Measurements from ENCODE around the gene ZBTB37.

The ZBTB37 gene

DNA sequence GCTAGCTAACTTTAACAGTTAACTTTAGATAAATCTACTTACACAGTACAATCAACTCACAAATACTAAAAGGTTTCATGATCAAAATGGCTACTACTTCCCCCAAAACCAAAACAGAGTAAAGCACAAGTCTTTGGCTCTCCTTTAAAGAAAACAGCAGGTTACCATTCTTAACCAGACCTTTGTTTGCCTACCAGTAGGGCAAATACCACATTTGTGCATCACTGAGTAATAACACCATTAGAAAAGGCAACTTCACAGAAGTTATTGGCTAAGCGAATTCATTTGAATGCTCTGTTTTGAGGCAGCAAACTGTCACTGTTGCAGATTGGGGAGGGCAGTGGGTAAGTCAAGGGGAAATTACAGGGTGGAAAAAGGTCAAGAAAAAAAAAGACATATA, 66.3 kb downstream of the ZBTB37 start:
- TF ChIP-seq EGR1 (IDR thresholded peaks at IDR 0.05): no peak

DNA sequence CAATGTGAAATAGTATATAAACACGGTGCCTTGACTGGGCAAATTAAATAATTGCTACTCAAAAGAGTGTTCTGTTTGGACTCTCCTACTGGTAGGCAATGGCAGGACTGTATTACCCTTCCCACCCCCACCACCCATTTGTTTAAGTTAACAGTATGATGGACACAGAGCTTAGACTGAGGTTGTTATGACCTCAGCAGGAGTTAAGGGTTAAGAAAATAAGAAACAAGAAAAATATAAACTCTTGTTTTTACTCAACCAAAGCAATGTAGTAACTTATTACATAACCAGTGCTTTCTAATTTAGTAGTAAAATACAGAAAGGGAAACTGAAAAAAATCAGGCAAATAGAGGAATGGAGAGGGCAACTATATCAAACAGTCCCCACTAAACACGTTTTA, 68.9 kb downstream of the ZBTB37 start:
- no peak for TF ChIP-seq CEBPB (IDR thresholded peaks at IDR 0.05)
- TF ChIP-seq EP300 (IDR thresholded peaks at IDR 0.05; ENCODE audit: borderline replicate concordance): no peak
- no peak for TF ChIP-seq TAF1 (IDR thresholded peaks at IDR 0.05; ENCODE audit: low read depth)
- TF ChIP-seq, protein P1, sequence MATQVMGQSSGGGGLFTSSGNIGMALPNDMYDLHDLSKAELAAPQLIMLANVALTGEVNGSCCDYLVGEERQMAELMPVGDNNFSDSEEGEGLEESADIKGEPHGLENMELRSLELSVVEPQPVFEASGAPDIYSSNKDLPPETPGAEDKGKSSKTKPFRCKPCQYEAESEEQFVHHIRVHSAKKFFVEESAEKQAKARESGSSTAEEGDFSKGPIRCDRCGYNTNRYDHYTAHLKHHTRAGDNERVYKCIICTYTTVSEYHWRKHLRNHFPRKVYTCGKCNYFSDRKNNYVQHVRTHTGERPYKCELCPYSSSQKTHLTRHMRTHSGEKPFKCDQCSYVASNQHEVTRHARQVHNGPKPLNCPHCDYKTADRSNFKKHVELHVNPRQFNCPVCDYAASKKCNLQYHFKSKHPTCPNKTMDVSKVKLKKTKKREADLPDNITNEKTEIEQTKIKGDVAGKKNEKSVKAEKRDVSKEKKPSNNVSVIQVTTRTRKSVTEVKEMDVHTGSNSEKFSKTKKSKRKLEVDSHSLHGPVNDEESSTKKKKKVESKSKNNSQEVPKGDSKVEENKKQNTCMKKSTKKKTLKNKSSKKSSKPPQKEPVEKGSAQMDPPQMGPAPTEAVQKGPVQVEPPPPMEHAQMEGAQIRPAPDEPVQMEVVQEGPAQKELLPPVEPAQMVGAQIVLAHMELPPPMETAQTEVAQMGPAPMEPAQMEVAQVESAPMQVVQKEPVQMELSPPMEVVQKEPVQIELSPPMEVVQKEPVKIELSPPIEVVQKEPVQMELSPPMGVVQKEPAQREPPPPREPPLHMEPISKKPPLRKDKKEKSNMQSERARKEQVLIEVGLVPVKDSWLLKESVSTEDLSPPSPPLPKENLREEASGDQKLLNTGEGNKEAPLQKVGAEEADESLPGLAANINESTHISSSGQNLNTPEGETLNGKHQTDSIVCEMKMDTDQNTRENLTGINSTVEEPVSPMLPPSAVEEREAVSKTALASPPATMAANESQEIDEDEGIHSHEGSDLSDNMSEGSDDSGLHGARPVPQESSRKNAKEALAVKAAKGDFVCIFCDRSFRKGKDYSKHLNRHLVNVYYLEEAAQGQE (IDR thresholded peaks at IDR 0.05; ENCODE audit: low read depth): no peak
- TF ChIP-seq EGR1 (IDR thresholded peaks at IDR 0.05): no peak
- TF ChIP-seq TCF12 (IDR thresholded peaks at IDR 0.05; ENCODE audit: low read depth): no peak
- TF ChIP-seq FOXM1 (IDR thresholded peaks at IDR 0.05; ENCODE audit: borderline replicate concordance, low read depth): no peak
- no peak for TF ChIP-seq CREB1 (IDR thresholded peaks at IDR 0.05; ENCODE audit: low read depth)
- no peak for TF ChIP-seq NFIC (IDR thresholded peaks at IDR 0.05)
- TF ChIP-seq, protein P2, sequence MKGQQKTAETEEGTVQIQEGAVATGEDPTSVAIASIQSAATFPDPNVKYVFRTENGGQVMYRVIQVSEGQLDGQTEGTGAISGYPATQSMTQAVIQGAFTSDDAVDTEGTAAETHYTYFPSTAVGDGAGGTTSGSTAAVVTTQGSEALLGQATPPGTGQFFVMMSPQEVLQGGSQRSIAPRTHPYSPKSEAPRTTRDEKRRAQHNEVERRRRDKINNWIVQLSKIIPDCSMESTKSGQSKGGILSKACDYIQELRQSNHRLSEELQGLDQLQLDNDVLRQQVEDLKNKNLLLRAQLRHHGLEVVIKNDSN (IDR thresholded peaks at IDR 0.05): no peak
- TF ChIP-seq ZBTB7A (IDR thresholded peaks at IDR 0.05; ENCODE audit: low read depth): no peak
- no peak for TF ChIP-seq TEAD4 (IDR thresholded peaks at IDR 0.05)
- no peak for TF ChIP-seq YY1 (IDR thresholded peaks at IDR 0.05; ENCODE audit: low read depth)
- TF ChIP-seq RAD21 (IDR thresholded peaks at IDR 0.05; ENCODE audit: low read depth): no peak
- TF ChIP-seq, protein P3, sequence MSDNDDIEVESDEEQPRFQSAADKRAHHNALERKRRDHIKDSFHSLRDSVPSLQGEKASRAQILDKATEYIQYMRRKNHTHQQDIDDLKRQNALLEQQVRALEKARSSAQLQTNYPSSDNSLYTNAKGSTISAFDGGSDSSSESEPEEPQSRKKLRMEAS (IDR thresholded peaks at IDR 0.05): no peak

DNA sequence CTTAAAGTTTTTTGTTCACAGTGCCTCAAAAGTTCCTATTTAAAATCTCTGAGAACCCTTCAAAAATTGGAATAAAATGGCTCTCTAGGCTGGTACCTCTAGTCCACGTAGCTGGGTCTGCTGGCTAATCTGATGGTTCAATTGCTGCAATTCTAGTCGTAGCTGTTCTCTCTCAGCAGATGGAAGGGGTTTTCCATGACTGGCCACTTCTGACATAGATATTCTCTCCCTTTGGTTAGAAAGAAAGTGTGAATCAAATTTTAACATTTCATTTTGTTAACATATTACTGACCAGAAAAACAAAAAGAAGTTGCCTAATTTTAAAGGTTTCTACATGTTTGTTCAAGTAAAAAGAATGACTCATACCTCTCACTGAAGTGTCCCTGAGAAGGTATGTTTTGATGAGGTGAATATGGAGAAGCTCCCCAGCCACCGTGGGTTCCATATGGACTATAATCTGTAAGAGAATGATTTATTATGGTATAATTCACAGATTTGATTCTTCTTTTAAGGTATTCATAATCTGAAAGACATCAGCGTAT, 78.3 kb downstream of the ZBTB37 start:
- TF ChIP-seq, protein P2 (IDR thresholded peaks at IDR 0.05): no peak
- TF ChIP-seq TCF12 (IDR thresholded peaks at IDR 0.05; ENCODE audit: low read depth) (no peak), NFIC (IDR thresholded peaks at IDR 0.05) (no peak), ZBTB7A (IDR thresholded peaks at IDR 0.05; ENCODE audit: low read depth) (no peak), CREB1 (IDR thresholded peaks at IDR 0.05; ENCODE audit: low read depth) (no peak), RAD21 (IDR thresholded peaks at IDR 0.05; ENCODE audit: low read depth) (no peak), TEAD4 (IDR thresholded peaks at IDR 0.05) (no peak), EP300 (IDR thresholded peaks at IDR 0.05; ENCODE audit: borderline replicate concordance) (no peak), EGR1 (IDR thresholded peaks at IDR 0.05) (no peak), CEBPB (IDR thresholded peaks at IDR 0.05) (no peak), YY1 (IDR thresholded peaks at IDR 0.05; ENCODE audit: low read depth) (no peak), FOXM1 (IDR thresholded peaks at IDR 0.05; ENCODE audit: borderline replicate concordance, low read depth) (no peak), TAF1 (IDR thresholded peaks at IDR 0.05; ENCODE audit: low read depth) (no peak)
- TF ChIP-seq, protein P3 (IDR thresholded peaks at IDR 0.05): no peak
- TF ChIP-seq, protein P1 (IDR thresholded peaks at IDR 0.05; ENCODE audit: low read depth): no peak

DNA sequence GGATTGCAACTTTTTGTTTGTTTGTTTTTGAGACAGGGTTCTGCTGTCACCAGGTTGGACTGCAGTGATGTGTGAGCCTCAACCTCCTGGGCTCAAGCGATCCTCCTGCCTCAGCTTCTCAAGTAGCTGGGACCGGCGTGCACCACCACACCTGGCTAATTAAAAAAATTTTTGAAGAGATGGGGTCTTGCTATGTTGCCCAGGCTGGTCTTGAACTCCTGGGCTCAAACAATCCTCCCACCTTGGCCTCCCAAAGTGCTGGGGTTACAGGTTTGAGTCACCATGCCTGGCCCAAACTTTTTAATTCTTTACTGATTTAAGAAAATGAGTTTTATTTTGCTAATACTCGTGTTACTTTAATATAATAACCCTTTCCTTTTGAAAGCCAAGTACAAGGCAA, 80.4 kb downstream of the ZBTB37 start:
- no peak for TF ChIP-seq TEAD4 (IDR thresholded peaks at IDR 0.05)
